ENCODE results near the gene SLCO4A1.
"Not testable (repeated sequence)": the region's sequence is repeated elsewhere in the genome, so short reads cannot be mapped to it uniquely, and the experiment has no call there.

The SLCO4A1 gene

DNA sequence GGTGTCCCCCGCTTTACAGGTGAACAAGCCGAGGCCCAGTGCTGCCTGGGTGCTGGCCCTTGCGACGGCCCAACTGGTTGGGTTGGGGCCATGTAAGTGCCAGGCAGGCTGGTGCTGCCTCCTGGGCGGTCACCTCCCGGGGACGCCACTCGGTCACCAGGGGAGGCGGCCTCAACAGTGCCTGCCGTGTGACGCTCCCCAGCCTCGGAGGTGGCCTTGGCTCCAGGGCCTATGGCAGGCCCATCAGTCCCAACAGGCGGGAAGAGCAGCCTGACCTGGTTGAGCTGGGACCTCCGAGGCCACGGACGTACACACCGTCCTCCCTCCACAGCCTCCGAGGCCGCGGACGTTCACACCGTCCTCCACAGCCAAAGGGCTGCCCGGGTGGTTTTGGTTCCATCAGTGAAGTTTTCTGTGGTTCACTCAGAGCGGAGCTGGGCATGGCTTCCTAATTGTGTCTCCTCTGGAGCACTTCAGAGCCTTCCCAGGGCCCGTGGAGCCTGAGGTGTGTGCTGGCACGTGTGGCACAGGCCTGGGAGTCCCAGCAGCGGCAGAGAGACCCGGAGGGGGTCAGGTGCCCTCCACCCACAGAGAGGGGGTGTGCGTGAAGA lies 19.3 kb upstream of the SLCO4A1 start:
- DNase-seq, result no peak

DNA sequence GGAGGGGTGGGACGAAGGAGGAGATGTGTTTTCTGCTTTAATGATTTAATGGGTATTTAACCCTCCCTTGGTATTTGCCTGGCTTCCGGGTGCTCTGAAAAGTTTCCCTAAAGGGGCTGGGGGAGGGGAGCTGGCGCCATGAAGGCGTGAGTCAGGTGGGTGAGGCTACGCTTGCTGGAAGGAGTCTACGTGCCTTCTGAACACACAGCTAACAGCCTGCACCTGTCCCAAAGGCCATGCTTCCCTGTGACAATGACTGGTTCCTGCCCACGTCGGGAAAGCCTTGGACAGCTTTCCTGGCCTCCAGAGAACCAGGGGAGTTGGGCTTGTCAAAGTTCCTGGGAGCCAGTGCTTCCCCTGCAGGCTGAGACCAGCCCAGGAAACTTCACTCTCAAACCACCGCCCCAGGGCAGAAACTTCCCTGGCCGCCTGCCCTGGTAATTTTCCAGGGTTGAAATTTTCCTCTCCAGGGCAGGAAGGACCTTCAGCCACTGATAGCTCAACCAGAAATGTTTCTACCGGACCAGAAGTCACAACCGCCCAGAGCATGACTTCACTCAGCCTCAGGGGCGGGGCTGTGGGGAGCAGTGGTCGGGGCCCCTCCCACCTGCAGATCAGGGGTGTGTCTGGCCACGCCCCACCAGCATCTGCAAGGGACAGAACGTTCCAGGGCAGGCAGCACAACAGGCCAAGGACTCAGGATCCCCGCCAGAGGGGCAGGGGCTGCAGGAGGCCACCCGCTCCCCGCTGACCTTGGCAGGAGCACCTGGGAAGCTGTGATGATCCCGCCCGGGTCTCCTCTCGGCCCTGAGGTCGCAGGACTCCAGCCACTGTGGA lies 18.6 kb upstream of the SLCO4A1 start:
- DNase-seq, result peak; percentile 56

DNA sequence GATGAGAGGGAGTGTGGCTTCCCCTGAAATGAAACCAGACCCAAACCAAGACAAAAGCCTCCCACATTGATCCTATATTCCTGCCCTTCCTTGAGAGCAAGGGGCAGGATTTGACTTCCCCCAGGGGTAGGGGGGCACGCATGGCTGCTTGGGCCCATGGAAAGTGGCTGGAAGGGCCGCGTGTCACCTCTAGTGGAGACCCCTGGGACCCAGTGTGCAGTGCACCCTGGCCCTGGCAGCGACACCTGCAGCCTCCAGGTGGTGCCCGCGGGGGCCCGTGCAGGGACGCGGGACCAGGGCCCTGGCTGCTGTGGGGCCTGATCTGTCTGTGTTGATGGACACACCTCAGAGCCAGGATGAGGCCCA lies 18.0 kb upstream of the SLCO4A1 start:
- no peak for DNase-seq

DNA sequence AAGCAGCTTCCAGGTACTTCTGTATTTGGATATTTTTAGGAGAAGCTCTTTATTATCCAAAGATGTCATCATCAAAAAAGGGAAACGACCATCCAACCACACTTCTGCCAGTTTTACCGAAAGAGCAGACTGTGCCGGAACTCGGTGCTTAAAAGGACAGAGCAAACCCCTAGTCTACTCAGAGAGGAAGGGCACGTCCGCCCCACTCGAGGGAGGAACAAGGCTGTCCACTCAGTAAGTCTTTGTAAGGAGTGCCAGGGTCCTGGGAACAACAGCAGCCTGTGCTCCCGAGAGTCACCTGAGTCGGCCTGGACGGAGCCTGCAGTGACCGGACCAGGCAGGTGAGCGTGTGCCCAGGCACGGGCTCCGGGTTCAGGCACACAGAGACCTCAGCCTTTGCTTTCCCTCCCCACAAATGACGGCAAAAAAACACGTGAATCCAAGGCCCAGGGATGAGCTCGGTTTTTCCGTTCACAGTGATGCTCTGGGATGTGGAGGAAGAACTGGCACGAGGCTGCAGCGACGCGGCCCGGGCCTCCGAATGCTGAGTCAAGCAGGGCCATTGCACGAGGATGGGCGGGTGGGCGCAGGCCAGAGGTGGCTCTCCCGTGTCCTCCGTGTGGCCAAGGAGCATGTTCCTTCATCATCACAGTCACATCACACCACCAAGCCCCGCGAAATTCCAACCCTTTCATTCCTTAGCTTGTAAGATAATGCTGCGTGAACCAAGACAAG lies 17.4 kb upstream of the SLCO4A1 start:
- no peak for DNase-seq

DNA sequence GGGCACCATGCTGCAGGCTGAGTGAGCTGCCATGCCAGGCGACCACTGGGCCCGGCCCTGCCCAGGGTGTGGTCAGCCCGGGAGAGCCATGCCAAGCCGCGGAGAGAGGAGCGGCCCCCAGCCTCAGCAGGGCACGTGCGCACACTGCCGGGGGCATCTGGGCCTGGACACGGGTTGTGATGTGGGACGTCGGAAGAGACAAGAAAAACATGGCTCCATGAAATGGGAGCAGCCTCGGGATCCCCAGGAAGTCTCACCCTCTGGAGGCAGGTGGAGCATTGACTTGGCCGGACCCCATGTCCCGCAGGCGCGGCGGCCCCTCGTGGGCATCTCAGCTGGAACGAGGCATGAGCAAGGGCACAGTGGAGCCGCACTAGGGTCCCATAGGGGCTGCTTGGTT lies 16.8 kb upstream of the SLCO4A1 start:
- no peak for DNase-seq

DNA sequence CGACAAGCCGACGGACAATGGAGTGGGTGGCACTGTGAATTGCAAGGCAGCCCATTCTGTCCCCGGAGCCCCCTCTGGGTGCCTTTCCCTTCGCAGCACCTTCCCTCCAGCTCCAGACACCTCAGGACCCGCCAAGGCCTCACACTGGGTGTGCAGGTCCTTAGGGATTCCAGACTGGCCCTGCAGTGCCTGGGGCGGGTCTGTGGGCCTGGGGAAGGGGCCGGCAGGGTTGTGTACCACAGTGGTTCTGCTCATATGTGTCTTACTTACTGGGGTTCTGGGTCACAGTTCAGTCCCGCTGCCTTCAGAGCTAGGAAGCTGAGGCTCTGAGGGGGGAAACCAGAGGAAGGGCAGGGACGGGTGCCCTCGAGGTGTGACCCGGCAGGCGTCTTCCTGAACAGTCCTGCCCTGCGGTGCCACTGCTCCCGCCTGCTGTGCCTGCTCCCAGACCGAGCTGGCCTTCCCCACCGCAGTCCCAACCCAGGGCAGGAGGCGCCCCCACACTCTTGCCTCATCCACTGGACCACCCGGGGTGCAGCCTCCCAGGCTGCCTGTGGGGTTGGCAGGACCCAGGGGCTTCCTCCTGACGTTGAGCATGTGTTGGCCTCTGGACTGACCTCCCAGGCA lies 16.3 kb upstream of the SLCO4A1 start:
- no peak for DNase-seq

DNA sequence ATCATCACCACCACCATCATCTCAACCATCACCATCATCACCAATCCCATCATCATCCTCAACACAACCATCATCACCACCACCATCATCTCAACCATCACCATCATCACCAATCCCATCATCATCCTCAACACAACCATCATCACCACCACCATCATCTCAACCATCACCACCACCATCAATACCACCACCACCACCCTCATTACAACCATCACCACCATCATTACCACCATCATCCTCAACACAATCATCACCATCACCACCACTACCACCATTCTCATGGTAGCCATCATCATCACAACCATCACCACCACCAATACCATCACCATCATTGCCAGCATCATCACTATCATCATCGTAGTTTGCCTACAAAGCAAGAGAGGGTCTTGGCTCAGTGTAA lies 14.9 kb upstream of the SLCO4A1 start:
- DNase-seq, result not testable (repeated sequence)

DNA sequence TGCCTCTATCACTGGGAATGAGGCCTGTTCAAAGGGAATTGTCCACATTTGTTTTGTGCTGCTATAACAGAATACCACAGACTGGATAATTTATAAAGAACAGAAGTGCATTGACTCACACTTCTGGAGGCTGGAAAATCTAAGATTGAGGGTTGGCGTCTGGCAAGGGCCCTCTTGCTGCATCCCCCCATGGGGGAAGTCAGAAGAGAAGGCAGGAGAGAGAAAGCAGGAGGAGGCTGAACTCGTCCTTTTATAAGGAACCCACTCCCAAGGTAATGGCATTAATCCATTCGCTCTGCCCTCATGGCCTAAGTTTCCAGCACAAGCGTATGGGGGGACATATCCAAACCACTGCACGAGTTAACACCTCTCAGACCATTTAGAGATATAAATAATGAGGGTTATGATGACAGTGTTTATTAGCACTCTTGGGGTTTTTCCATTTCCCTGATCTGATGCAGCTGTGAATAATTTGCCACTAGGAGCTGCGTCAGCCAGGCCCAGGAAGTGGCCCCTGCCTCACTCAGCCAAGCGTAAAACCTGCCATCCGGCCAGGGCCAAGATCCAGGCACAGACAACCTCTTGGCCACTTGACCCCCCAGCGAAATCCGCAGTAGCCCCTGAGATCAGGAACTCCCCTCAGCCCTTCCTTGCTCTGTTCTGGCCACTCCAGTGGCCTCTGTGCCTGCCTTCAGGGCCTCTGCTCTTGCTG lies 14.2 kb upstream of the SLCO4A1 start:
- DNase-seq, result peak; percentile 67

DNA sequence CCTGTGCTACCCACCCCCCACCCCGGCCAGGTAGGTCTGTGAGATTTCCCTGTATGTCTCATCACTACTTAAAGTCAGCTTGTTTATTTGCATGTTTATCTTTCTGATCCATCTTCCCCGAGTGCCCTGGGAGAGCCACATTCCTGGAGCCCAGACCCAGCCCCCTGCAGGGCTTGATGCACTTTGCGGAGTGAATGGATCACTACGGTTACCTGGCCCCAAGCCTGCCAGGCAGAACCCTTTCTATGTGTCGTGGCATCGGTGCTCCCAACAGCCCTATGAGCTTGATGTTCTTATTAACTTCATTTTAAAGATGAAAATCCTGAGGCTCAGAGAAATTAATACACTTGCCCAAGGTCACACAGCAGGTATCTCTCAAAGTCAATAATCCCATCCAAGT lies 13.6 kb upstream of the SLCO4A1 start:
- DNase-seq, result peak; percentile 15

DNA sequence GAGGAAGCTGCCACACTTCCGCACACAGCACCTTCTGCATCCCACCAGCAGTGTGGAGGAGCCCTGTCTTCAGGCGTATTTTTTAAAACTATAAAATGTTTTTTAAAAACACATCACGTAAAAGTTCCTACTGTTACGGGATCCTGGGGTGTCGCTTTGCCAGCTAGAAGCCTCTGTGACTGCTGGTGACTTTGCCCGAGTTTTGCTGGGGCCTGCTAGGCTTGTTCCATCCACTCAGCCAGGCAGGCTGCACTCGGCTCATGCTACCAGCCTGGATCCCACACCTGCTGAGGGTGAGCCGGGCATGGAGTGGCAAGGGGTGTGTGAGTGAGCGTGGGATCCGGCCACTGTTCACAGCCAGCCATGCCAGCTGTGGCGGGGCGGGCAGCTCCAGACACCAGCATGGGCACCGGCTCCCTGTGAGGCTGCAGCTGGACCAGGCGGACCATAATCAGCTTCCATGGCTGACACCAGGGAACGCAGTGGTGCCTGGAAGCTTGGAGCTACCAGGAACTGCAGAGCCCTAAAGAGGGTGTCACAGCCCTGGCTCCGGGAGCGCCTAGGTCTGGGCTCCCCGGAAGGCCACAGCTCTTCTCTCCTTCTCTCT lies 12.3 kb upstream of the SLCO4A1 start:
- DNase-seq, result no peak

DNA sequence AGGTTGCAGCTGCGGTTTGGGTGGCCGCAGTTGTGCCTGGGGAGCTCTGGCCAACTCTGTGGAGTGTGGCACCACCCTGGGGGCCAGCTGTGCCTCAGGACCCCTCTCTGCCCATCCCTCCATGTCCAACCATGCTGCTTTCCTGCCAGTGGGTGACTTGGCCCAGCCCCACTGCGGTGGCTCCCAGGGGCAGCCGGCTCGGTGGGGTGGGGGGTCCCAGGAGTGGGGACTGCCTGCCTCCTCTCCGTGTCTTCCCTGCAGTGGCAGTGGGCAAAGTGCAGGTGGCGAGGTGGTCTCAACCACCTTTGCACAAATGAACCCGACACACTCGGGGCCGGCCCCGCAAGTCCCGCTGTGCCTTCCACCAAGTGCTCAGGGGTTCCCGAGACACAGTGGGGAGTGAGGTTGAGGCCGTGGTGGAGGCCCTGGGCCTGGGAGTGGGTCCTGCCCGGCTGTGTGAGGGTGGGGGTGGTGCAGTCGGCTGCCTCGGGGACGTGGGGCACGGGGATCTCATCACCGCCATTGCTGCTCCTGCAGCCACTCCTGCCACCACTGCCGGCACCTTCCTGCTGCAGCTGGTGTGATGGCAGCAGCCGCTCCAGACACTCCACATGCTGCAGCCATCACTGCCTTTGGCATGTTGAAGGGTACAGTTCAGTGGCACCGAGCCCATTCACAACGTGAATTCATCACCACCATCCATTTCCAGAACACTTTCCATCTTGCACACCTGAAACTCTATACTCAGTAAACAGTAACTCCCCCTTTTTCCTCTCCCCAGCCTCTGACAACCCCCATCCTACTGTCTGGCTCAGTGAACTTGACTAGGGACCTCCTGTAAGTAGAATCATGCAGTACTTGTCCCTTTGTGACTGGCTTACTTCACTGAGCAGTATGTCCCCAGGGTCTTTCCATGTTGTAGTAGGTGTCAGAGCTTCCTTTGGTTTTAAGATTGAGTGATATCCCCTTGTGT lies 10.7 kb upstream of the SLCO4A1 start:
- DNase-seq, result no peak

DNA sequence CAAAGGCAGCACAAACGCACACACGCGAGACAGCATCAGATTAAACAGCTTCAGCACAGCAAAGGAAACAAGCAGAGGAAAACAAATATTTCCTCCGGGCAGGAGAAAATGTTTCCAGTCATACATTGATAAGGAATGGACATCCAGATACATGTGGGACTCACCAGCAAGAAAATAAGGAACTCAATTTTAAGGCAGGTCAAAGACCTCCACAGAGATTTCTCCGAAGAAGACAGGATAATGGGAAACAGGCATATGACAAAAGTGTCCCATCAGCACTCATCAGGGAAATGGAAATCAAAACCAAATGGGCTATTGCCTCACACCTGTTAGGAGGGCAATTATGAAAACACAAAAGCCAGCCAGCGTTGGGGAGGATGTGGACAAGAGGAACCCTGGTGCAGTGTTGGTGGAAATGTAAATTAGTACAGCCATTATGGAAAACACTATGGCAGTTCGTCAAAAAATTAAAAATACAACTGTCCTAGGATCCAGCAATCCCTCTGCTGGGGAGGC lies 9.7 kb upstream of the SLCO4A1 start:
- DNase-seq, result no peak

DNA sequence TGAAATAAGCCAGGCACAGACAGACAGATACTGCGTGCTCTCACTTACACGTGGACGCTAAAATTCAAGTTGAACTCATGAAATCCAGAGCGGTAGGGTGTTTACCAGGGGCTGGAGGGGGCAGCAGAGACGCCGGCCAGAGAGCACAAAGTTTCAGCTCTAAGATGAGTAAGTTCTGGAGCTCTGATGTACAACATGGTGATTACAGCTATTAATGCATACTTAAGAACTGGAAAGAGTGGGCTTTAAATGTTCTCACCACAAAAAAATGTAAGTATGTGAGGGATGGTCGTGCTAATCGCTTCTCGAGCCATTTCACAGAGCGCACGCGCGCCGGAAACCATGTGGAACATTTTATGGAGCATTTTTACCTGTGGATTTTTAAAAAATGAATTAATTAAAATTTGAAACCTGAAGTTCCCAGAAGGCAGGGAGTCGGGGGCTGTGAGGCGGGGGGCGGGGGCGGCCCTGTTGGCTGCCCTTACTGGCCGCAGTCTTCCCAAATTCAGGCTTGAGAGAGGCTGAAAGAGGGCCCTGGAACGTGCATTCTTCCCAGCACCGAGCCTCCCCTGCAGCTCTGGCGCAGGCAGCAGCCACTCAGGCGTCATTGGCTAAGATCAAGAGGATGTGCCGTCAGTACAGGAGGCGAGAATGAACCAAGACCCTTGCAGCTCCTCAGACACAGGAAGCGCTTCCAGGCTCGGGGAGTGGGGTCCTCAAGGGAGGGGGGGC lies 8.5 kb upstream of the SLCO4A1 start:
- DNase-seq, result no peak

DNA sequence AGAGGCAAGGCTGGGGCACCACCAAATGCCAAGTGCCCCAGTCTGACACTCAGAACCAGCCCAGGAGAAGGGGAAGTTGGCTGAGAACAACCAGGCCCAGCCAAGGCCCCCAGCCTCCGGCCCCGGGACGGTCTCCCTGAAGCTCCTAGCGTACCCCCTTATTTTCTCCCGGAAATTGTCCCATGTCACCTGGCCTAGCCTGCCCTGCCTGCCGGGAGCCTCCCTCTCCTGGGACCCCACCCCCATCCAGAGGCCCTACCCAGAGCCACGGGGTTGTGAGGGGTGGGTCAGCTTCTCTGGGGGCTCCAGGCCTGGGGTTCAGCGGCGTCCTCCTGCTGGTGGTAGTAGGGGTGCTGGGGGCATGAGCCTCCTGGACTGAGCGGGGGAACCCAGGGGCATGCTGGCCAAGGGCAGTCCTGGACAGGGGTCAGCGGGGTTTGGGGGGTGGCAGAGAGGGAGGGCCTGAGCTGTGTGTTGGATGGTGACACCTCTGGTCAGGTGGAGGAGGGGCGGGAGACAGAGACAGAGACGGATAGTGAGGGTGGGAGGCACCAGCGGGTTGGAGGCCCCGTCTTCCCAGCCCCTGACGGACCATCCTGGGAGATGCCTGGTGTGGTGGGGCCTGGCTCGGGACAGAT lies 7.9 kb upstream of the SLCO4A1 start:
- DNase-seq, result no peak

DNA sequence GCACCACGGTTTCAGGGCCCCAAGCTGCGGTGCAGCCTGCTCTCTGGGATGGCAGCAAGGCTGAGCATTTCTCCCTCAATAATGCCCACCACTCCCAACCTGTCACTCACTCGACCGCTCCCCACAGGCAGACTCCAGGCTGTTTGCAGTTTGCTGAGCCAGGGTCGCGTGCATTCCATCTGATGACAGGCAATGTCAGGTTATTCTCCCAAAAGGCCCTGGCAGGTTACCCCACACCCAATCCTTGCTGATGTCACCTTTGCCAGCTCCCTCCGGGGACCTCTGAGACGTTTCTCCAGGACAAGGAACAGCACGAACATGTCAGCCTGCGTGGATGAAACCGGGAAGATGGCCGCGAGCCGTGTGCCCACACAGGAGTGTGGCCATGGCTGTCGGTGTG lies 7.1 kb upstream of the SLCO4A1 start:
- DNase-seq, result no peak

DNA sequence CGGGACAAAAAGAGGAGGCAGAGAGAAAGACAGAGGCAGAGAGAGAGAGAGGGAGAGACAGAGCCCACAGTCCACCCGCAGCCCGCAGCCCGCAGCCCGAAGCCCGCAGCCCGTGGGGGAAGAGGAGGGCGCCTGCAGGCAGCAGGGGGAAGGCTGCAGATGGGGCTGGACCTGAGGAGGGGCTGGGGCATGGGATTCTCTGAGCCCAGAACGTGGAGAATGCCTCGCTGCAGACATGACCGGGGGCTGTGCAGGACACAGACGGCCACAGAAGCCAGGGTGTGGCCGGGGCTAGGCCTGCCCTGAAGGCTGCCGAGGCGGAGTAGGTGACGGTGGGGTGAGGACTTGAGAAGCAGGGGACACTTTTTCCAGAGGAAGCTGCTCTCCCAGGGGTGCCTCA lies 6.5 kb upstream of the SLCO4A1 start:
- DNase-seq, result no peak

DNA sequence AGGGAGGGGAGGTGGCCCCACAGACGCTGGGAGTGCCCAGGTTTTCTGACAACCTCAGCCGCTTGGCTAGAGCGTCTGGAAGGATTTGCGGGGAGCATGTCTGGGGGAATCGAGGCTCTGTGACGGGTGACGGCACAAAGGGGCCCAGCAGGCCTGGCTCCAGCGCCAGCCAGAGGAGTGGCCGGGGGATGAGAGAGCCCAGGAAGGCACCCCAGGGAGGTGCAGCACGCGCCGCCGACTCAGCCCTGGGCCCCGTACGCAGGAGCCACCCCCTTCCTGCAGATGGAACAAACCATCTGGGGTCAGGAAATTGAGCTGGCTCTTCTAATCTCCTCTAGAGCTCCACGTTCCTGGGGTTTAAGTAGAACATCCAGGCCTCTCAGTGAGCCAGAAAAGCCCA lies 5.9 kb upstream of the SLCO4A1 start:
- DNase-seq, result peak; percentile 10

DNA sequence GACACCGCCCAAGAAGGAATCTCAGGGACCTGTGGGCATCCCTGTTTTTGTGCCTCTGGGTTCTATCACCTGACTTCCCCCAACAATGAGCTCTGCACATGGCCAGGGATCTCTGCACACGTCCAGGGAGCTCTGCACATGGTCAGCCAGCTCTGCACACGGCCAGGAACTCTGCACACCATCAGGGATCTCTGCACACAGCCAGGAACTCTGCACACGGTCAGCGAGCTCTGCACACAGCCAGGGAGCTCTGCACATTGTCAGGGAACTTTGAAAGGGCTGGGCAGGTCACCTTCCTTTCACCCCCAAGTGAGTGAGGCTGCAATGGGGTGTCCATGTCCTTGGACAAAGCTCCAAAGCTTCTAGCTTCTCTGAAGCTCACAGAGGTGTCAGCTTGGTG lies 5.2 kb upstream of the SLCO4A1 start:
- no peak for DNase-seq

DNA sequence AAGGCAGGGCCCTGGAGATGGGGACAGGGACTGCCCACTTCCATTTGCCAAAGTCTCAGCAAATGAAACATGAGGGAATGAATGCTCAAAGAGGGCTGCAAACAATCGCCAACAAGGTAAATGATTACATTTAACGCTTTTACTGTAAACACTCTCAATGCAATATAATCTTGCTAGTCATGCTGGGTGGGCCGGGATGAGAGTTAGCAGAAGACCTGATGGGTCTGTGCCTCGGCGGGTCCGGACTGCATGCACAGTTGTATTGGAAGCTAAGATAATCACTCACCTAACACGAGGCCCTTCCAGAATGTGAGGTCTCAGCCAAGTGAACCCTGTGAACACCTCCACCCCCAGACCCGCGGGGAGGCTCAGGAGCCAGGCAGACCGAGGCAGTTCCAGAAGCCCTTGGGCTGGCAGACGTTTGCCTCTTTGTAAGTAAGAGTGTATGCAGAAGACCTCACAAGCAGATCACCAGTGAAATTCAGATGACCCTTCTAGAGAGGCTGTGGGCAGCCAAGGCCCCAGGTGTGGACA lies 4.7 kb upstream of the SLCO4A1 start:
- DNase-seq, result no peak
